ENCODE results near the gene MORN1. TPM values are rescaled to one million over a fixed set of nuclear protein-coding genes. Genes with fewer than 3 reads are reported as not detected.
"Not testable (repeated sequence)": the region's sequence is repeated elsewhere in the genome, so short reads cannot be mapped to it uniquely, and the experiment has no call there.

The MORN1 gene
- total RNA-seq, 1 donor from 2014 or later = 8.4 TPM

- peak; percentile 24 for ATAC-seq
Measured at GRCh38 chr1:2303016-2303775, 88.2 kb downstream of the MORN1 start.

- no peak for ATAC-seq
Measured at GRCh38 chr1:2302292-2302925, 88.9 kb downstream of the MORN1 start.

GRCh38 chr1:2301607-2302291 lies 89.6 kb downstream of the MORN1 start:
- no peak for ATAC-seq

- ATAC-seq = peak; percentile 49
Measured at GRCh38 chr1:2300851-2301606, 90.3 kb downstream of the MORN1 start.

GRCh38 chr1:2300004-2300771 lies 91.2 kb downstream of the MORN1 start:
- ATAC-seq = peak; percentile 32

- peak; percentile 39 for ATAC-seq
Measured at GRCh38 chr1:2299131-2299627, 92.2 kb downstream of the MORN1 start.

GRCh38 chr1:2298685-2299084 lies 92.7 kb downstream of the MORN1 start:
- no peak for ATAC-seq

- no peak for ATAC-seq
Measured at GRCh38 chr1:2297246-2298011, 93.9 kb downstream of the MORN1 start.

GRCh38 chr1:2296614-2297013 lies 94.7 kb downstream of the MORN1 start:
- ATAC-seq = no peak

- ATAC-seq = not testable (repeated sequence)
Measured at GRCh38 chr1:2296211-2296610, 95.1 kb downstream of the MORN1 start.

- no peak for ATAC-seq
Measured at GRCh38 chr1:2295526-2295925, 95.8 kb downstream of the MORN1 start.

- no peak for ATAC-seq
Measured at GRCh38 chr1:2294725-2295078, 96.7 kb downstream of the MORN1 start.

GRCh38 chr1:2294033-2294724 lies 97.2 kb downstream of the MORN1 start:
- ATAC-seq = no peak

- no peak for ATAC-seq
Measured at GRCh38 chr1:2292725-2293450, 98.5 kb downstream of the MORN1 start.

- no peak for ATAC-seq
Measured at GRCh38 chr1:2291577-2291976, 99.8 kb downstream of the MORN1 start.

- peak; percentile 61 for ATAC-seq
Measured at GRCh38 chr1:2290595-2291510, 100.5 kb downstream of the MORN1 start.

GRCh38 chr1:2290171-2290578 lies 101.2 kb downstream of the MORN1 start:
- peak; percentile 17 for ATAC-seq

GRCh38 chr1:2289607-2290006 lies 101.7 kb downstream of the MORN1 start:
- ATAC-seq = no peak

All from esophagus mucosa (tissue), 1 donor.